C4-2B (cell line): ENCODE data around the gene SARDH.

Source experiments
- H3K27ac ChIP-seq: fragments of 450-650 bp; 2 replicates; pipeline ENCODE4 v1.5.1; 2017
- CTCF ChIP-seq: fragments of 450-650 bp; conservative IDR thresholded peaks from 2 replicates; pipeline ENCODE4 v1.5.1; 2017; ENCODE audit warnings: mild to moderate bottlenecking
- ZFX ChIP-seq: fragments of 450-650 bp; IDR thresholded peaks from 2 replicates; pipeline ENCODE4 v1.6.1; 2017

Gene SARDH

GRCh38 chr9:133709015-133709611 lies 29.0 kb downstream of the SARDH start:
- TF ChIP-seq CTCF (no peak), ZFX (no peak)
- H3K27ac ChIP-seq = no peak overlapping the region

- H3K27ac ChIP-seq = no peak overlapping the region
- TF ChIP-seq ZFX (no peak), CTCF (no peak)
These were observed 29.7 kb downstream of the SARDH start for GRCh38 chr9:133708246-133709014.

GRCh38 chr9:133707763-133708245 lies 30.3 kb downstream of the SARDH start:
- no peak for TF ChIP-seq ZFX
- TF ChIP-seq CTCF = no peak
- no peak overlapping the region for H3K27ac ChIP-seq

GRCh38 chr9:133707065-133707762 lies 30.9 kb downstream of the SARDH start:
- no peak overlapping the region for H3K27ac ChIP-seq

GRCh38 chr9:133706307-133707050 lies 31.7 kb downstream of the SARDH start:
- no peak overlapping the region for H3K27ac ChIP-seq
- no peak for TF ChIP-seq CTCF

More at GRCh38 chr9:133707065-133707762, 30.9 kb downstream of the SARDH start:
- no peak for TF ChIP-seq ZFX

GRCh38 chr9:133705576-133705975 lies 32.6 kb downstream of the SARDH start:
- no peak overlapping the region for H3K27ac ChIP-seq
- TF ChIP-seq CTCF (no peak), ZFX (no peak)

- TF ChIP-seq ZFX = no peak
- TF ChIP-seq CTCF = no peak
- H3K27ac ChIP-seq = no peak overlapping the region
These were observed 33.4 kb downstream of the SARDH start for GRCh38 chr9:133704711-133705181.
